ENCODE results near the gene KLK14.

GRCh38 chr19:51075998-51076397, 6.7 kb downstream of the KLK14 start:
- TF ChIP-seq CTCF (IDR thresholded peaks at IDR 0.05 in 2 of 3, conservative IDR thresholded peaks at IDR 0.05 in 1 of 3; ENCODE audit: control insufficient read depth in 2 of 3, extremely low read depth in 1 of 3, insufficient read depth in 1 of 3, low read depth in 3 of 3, low read length in 3 of 3): no peak
- no peak for TF ChIP-seq REST (IDR thresholded peaks at IDR 0.05; ENCODE audit: low read depth, low read length)
- TF ChIP-seq JUNB (IDR thresholded peaks at IDR 0.05): no peak
- no peak for TF ChIP-seq POLR2A (IDR thresholded peaks at IDR 0.05; ENCODE audit: low read depth, low read length)
- TF ChIP-seq GABPA (IDR thresholded peaks at IDR 0.05; ENCODE audit: low read depth): no peak
- no peak for TF ChIP-seq POLR2AphosphoS5 (IDR thresholded peaks at IDR 0.05; ENCODE audit: low read length)
- TF ChIP-seq BHLHE40 (IDR thresholded peaks at IDR 0.05; ENCODE audit: borderline replicate concordance in 1 of 2, low read depth in 2 of 2, low read length in 1 of 2): no peak
- no peak for TF ChIP-seq NFYB (IDR thresholded peaks at IDR 0.05; ENCODE audit: insufficient read depth, low read depth, low read length)
- TF ChIP-seq TCF7 (IDR thresholded peaks at IDR 0.05; ENCODE audit: borderline replicate concordance): no peak
- no peak for TF ChIP-seq SP1 (IDR thresholded peaks at IDR 0.05; ENCODE audit: low read depth, low read length)
